IPS DF 6.9 (cell line): Measurements from ENCODE around the gene STX17.
"Not testable (repeated sequence)": the region's sequence is repeated elsewhere in the genome, so short reads cannot be mapped to it uniquely, and the experiment has no call there.

Source experiments
- DNase-seq: peaks from one replicate; pipeline ENCODE4 v3.0.0-alpha.2; 2013; ENCODE audit warnings: low read depth, low spot score
- H3K27ac ChIP-seq: one replicate; pipeline ENCODE4 v1.5.1; 2013; ENCODE audit warnings: low read length, control low read depth
- H3K27me3 ChIP-seq: 2 replicates; pipeline ENCODE4 v1.6.1; 2013; ENCODE audit warnings: mild to moderate bottlenecking, low read length; ENCODE audit not compliant: control insufficient read depth, insufficient read depth
- H3K36me3 ChIP-seq: 2 replicates; pipeline ENCODE4 v1.6.1; 2013; ENCODE audit warnings: low read length; ENCODE audit not compliant: control insufficient read depth, insufficient read depth
- H3K4me1 ChIP-seq: 2 replicates; pipeline ENCODE4 v1.6.1; 2013; ENCODE audit warnings: low read length; ENCODE audit not compliant: control insufficient read depth, insufficient read depth
- H3K4me3 ChIP-seq: 2 replicates; pipeline ENCODE4 v1.5.1; 2013; ENCODE audit warnings: mild to moderate bottlenecking, low read length
- H3K9me3 ChIP-seq: 2 replicates; pipeline ENCODE4 v1.6.1; 2013; ENCODE audit warnings: low read length, inconsistent platforms; ENCODE audit not compliant: control insufficient read depth, insufficient read depth
- WGBS: extraction: QIAGEN DNeasy Blood & Tissue Kit; methylation state at CpG from one replicate; pipeline ENCODE4 v1.1.7; 2013; ENCODE audit warnings: mixed read lengths, missing lambda C conversion rate; ENCODE audit not compliant: insufficient read length, insufficient coverage; 5-methylcytosine and 5-hydroxymethylcytosine counted together

STX17 gene

DNA sequence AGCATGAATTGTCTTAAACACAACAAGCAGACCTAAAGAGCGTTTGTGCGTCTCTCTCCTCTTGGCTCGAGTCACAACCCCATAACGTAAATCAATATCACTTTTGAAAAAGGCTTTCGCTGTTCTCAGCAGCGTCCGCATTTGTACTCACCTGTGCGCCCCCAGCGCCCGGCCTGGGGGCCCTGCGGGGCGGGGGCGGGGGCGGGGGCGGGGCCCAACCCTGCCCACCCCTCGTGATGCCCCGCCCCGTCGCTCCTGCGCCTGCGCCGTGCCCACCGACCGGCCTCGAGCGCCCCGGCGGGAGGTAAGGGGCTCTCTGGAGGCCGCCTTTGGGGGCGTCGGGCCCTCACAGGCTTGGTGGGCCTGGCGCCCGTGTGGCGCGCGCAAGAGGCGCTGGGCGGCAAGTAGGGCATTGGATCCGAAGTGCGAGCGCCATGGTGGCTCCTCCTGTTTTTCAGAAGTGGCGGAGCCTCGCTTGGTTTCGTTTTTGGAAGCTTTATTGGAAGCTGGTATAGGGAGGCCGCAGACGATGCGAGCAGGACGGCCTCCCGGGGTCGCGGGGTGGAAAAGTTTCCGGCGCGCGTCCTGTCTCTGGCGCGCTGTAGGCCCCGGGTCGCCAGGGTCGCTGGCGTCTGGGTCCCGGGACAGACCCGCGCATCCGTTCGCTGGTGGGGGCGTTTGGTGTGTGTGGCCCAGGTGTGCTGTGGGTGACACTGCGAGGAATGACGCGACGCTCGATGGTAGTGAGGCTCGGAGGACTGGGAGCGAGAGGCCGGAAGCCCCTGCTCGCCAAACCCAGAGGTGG lies at the start of gene STX17:
TSS of gene STX17 (plus strand) at position 252 of the 805 bp plus-strand sequence. CDS start 8,586 bp downstream, outside the sequence.
- Histone ChIP-seq H3K36me3 (no peaks in the 10 kb centered on the region), H3K4me3 (peak within 1 kb of the TSS; percentile 92), H3K9me3 (no peaks in the 10 kb centered on the region), H3K27me3 (no peaks in the 10 kb centered on the region), H3K27ac (no peak within 1 kb of the TSS), H3K4me1 (no peaks in the 10 kb centered on the region)
- WGBS: no CpG with 5 or more reads among the region's 76 CpGs
- DNase-seq: no peak

- H3K4me1 ChIP-seq, DNase-seq, H3K9me3 ChIP-seq, H3K27ac ChIP-seq, H3K4me3 ChIP-seq, H3K27me3 ChIP-seq, H3K36me3 ChIP-seq: not testable (repeated sequence)
- WGBS: no CpG with 5 or more reads among the region's 3 CpGs
These were observed 48.9 kb upstream of the STX17 start for GRCh38 chr9:99857576-99857975.

- Histone ChIP-seq H3K4me1 (no peaks in the 10 kb centered on the region), H3K4me3 (no peak overlapping the region), H3K27me3 (no peaks in the 10 kb centered on the region), H3K36me3 (no peaks in the 10 kb centered on the region), H3K9me3 (no peaks in the 10 kb centered on the region), H3K27ac (no peak overlapping the region)
- no peak for DNase-seq
- whole genome bisulfite sequencing: no CpG with 5 or more reads among the region's 3 CpGs
These were observed 48.4 kb upstream of the STX17 start for GRCh38 chr9:99858087-99858486.

- Histone ChIP-seq H3K27ac (no peak overlapping the region), H3K4me1 (no peaks in the 10 kb centered on the region), H3K9me3 (no peaks in the 10 kb centered on the region), H3K36me3 (no peaks in the 10 kb centered on the region), H3K4me3 (no peak overlapping the region), H3K27me3 (no peaks in the 10 kb centered on the region)
- no CpG with 5 or more reads among the region's 5 CpGs for WGBS
- DNase-seq: no peak
These were observed 47.0 kb upstream of the STX17 start for GRCh38 chr9:99859243-99859980.

DNA sequence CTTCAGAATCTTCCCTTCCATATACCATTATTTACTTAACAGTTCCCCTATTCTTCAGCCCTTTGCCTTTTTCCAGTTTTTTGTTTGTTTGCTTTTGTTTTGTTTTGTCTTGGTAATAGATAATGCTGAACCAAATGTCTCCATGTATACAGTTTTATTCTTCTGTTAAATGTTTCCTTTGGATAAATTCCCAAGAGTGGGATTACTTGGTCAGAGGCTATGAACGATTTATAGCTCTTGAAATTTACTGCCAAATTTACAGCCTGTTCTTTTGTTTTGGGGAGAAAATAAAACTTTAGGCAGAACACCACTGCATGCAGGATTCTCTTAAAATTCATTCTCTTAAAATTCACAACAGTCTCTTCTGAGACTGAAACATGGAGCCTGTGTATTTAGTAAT lies 46.2 kb upstream of the STX17 start:
- Histone ChIP-seq H3K27me3 (no peaks in the 10 kb centered on the region), H3K27ac (no peak overlapping the region), H3K4me1 (no peaks in the 10 kb centered on the region), H3K36me3 (no peaks in the 10 kb centered on the region), H3K4me3 (no peak overlapping the region), H3K9me3 (no peaks in the 10 kb centered on the region)
- DNase-seq: no peak
- no CpG with 5 or more reads among the region's 1 CpG for WGBS

DNA sequence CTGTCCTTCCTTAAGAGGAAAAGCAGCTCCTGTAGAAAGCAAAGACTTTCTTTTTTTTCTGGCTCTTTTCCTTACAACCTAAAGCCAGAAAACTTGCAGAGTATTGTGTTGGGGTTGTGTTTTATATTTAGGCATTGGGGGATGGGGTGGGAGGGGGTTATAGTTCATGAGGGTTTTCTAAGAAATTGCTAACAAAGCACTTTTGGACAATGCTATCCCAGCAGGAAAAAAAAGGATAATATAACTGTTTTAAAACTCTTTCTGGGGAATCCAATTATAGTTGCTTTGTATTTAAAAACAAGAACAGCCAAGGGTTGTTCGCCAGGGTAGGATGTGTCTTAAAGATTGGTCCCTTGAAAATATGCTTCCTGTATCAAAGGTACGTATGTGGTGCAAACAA lies 42.5 kb upstream of the STX17 start:
- H3K27me3 ChIP-seq: no peaks in the 10 kb centered on the region
- no peak overlapping the region for H3K4me3 ChIP-seq
- DNase-seq: no peak
- H3K4me1 ChIP-seq: no peaks in the 10 kb centered on the region
- no CpG with 5 or more reads among the region's 2 CpGs for WGBS
- no peaks in the 10 kb centered on the region for H3K36me3 ChIP-seq
- no peaks in the 10 kb centered on the region for H3K9me3 ChIP-seq
- no peak overlapping the region for H3K27ac ChIP-seq

- WGBS: no CpG with 5 or more reads among the region's 2 CpGs
- H3K27ac ChIP-seq: no peak overlapping the region
These were observed 40.1 kb upstream of the STX17 start for GRCh38 chr9:99866398-99866797.

DNA sequence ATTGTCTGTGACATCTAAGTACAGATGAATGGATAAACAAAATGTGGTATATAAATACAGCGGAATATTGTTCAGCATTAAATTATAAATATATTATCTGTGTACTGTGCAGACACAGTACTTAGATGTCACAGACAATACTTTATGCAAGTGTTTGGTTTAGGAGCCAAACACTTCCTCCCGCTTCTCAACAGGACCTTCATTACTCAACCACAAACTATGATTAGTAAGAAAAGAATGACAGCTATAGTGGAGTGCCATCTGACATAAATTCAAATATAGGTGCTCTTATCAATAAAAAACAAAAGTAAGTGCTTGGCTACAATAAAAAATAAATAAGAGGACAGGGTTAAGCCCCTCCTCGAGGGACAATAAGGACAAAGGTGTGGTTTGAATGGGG lies 38.9 kb upstream of the STX17 start:
- WGBS: no CpG with 5 or more reads among the region's 3 CpGs
- H3K36me3 ChIP-seq: no peaks in the 10 kb centered on the region
- no peak for DNase-seq
- H3K27ac ChIP-seq: no peak overlapping the region
- no peaks in the 10 kb centered on the region for H3K9me3 ChIP-seq
- H3K4me3 ChIP-seq: no peak overlapping the region
- no peaks in the 10 kb centered on the region for H3K4me1 ChIP-seq
- no peaks in the 10 kb centered on the region for H3K27me3 ChIP-seq

More at GRCh38 chr9:99866398-99866797, 40.1 kb upstream of the STX17 start:
- Histone ChIP-seq H3K27me3 (no peaks in the 10 kb centered on the region), H3K9me3 (no peaks in the 10 kb centered on the region), H3K36me3 (no peaks in the 10 kb centered on the region), H3K4me3 (no peak overlapping the region), H3K4me1 (no peaks in the 10 kb centered on the region)
- DNase-seq: no peak

DNA sequence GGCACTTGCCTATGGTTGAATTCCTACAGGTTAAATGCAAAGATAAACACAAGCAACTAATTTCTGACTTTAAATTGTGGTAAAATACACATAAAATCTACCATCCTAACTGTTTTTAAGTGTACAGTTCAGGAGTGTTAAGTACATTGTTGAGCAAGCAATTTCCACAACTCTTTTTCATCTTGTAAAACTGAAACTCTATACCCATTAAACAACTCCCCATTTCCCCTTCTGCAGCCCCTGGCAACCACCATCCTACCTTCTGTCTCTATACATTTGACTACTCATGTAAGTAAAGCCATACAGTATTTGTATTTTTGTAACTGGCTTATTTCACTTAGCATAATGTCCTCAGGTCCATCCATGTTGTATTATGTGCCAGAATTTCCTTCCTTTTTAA lies 38.5 kb upstream of the STX17 start:
- Histone ChIP-seq H3K4me3 (no peak overlapping the region), H3K27ac (no peak overlapping the region), H3K4me1 (no peaks in the 10 kb centered on the region), H3K9me3 (no peaks in the 10 kb centered on the region), H3K36me3 (no peaks in the 10 kb centered on the region), H3K27me3 (no peaks in the 10 kb centered on the region)
- DNase-seq: no peak

DNA sequence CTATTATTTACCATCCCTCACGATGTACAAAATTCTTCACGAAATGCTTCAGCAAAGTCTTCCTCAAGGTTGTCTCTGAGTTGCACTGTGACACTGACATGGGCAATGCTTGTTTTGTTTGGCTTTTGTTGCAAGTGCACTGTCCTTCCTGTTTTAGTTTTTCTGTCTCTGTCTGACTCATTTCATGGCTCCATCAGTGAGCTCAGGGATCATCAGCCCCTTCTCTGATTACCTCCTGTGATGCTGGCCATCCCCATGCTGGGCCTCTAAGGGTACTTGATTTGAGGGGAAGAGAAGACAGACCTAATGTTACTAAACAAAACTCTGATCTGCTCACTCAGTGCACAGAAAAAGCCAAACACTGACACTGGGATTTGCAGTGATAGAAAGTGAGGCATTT lies 37.6 kb upstream of the STX17 start:
- WGBS: no CpG with 5 or more reads among the region's 2 CpGs
- Histone ChIP-seq H3K27ac (no peak overlapping the region), H3K36me3 (no peaks in the 10 kb centered on the region), H3K9me3 (no peaks in the 10 kb centered on the region), H3K4me3 (no peak overlapping the region), H3K27me3 (no peaks in the 10 kb centered on the region), H3K4me1 (no peaks in the 10 kb centered on the region)
- no peak for DNase-seq
